PC-9 (cell line): Measurements from ENCODE around the gene POU2F3. TPM values are rescaled to one million over a fixed set of nuclear protein-coding genes. Genes with fewer than 3 reads are reported as not detected.

ENCODE experiments used
- BruUV-seq: library from RNA; stranded (reverse); fragments of 400-500 nt; replicated peaks from 2 replicates; lab custom pipeline; 2021; lab: Mats Ljungman, UMichigan
- CTCF ChIA-PET: fragments of 300-600 bp; sonication (Branson Sonifier 250); formaldehyde crosslinking; loops from one replicate; lab custom pipeline; 2022; ENCODE audit warnings: antibody characterized with exemption; lab: Charles Lee
- POLR2A ChIA-PET: fragments of 300-600 bp; sonication (Branson Sonifier 250); formaldehyde crosslinking; loops from one replicate; lab custom pipeline; 2022; ENCODE audit warnings: antibody characterized with exemption; ENCODE audit not compliant: unreplicated experiment; lab: Charles Lee
- DNase-seq, 2 experiments: peaks; one replicate each; pipeline versions ENCODE4 v3.0.0 to v3.0.0-alpha.2; 2015 to 2022; ENCODE audit warnings: mixed read lengths in 1 of 2
- H2AFZ ChIP-seq: fragments of 200-600 bp; sonication (generic); 2 replicates; pipeline ENCODE4 v1.8.1; 2017; ENCODE audit warnings: antibody characterized with exemption
- H3F3A ChIP-seq: fragments of 200-600 bp; sonication (generic); 2 replicates; pipeline ENCODE4 v1.8.1; 2017; ENCODE audit warnings: antibody characterized with exemption, mild to moderate bottlenecking, low read depth; ENCODE audit not compliant: insufficient read depth
- H3K27ac ChIP-seq: fragments of 200-600 bp; sonication (generic); 2 replicates; pipeline ENCODE4 v1.6.1; 2016; ENCODE audit warnings: mixed run types
- H3K27me3 ChIP-seq: fragments of 200-600 bp; sonication (generic); 2 replicates; pipeline ENCODE4 v1.6.1; 2016; ENCODE audit warnings: low read depth, mixed run types; ENCODE audit not compliant: insufficient read depth
- H3K36me3 ChIP-seq: fragments of 200-600 bp; sonication (generic); 2 replicates; pipeline ENCODE4 v1.6.1; 2016; ENCODE audit warnings: low read depth, mixed run types
- H3K4me1 ChIP-seq: fragments of 200-600 bp; sonication (generic); replicated peaks from 2 replicates; pipeline ENCODE4 v1.6.1; 2016; ENCODE audit warnings: mixed run types; ENCODE audit not compliant: insufficient read depth
- H3K4me2 ChIP-seq: fragments of 200-600 bp; sonication (generic); 2 replicates; pipeline ENCODE4 v1.6.1; 2017; ENCODE audit warnings: mixed run types
- H3K4me3 ChIP-seq: fragments of 200-600 bp; sonication (generic); 2 replicates; pipeline ENCODE4 v1.6.1; 2016; ENCODE audit warnings: mixed run types
- H3K79me2 ChIP-seq: fragments of 200-600 bp; sonication (generic); 2 replicates; pipeline ENCODE4 v1.6.1; 2017; ENCODE audit warnings: low read depth, mixed run types
- H3K9me2 ChIP-seq: fragments of 200-600 bp; sonication (generic); 2 replicates; pipeline ENCODE4 v1.8.1; 2017; ENCODE audit warnings: mild to moderate bottlenecking; ENCODE audit not compliant: insufficient read depth
- H3K9me3 ChIP-seq: fragments of 200-600 bp; sonication (generic); 2 replicates; pipeline ENCODE4 v1.8.1; 2016; ENCODE audit warnings: low read depth; ENCODE audit not compliant: insufficient read depth
- H4K20me1 ChIP-seq: fragments of 200-600 bp; sonication (generic); 2 replicates; pipeline ENCODE4 v1.8.1; 2017; ENCODE audit not compliant: insufficient read depth
- CTCF ChIP-seq: fragments of 200-600 bp; sonication (generic); conservative IDR thresholded peaks from 2 replicates; pipeline ENCODE4 v1.6.1; 2017; ENCODE audit warnings: mixed run types, antibody characterized with exemption, mild to moderate bottlenecking, moderate library complexity
- EZH2 ChIP-seq: fragments of 200-600 bp; sonication (generic); IDR thresholded peaks from 2 replicates; pipeline ENCODE4 v1.8.0; 2017; ENCODE audit warnings: antibody characterized with exemption, low read depth
- intact Hi-C: fragments of 100-400 bp; cut with micrococcal nuclease; formaldehyde crosslinking; loops from one replicate; pipeline ENCODE4 v1.10.0; 2022; ENCODE audit not compliant: unreplicated experiment
- total RNA-seq: library from RNA; stranded (reverse); gene quantifications from 2 replicates; pipeline ENCODE4 v1.2.3, GENCODE V29; 2021

POU2F3 gene
- total RNA-seq, 1 experiment from 2014 or later, result 2.9 TPM

- Histone ChIP-seq H3K27ac (no peak overlapping the region), H3K4me2 (no peak overlapping the region), H3K79me2 (peaks cover 4% of the 10 kb centered on the region; the same call in 1 of the 2 replicates), H3K27me3 (no peaks in the 10 kb centered on the region), H3K36me3 (0 out of 2 replicates have a peak, but pooled peaks cover 3% of the 10 kb centered on the region), H4K20me1 (0 out of 2 replicates have a peak, but pooled peaks cover 16% of the 10 kb centered on the region), H3K4me1 (no peaks in the 10 kb centered on the region), H3K4me3 (no peak overlapping the region), H2AFZ (no peak overlapping the region), H3K9me2 (no peaks in the 10 kb centered on the region), H3K9me3 (no peaks in the 10 kb centered on the region), H3F3A (peaks cover 26% of the 10 kb centered on the region; the same call in 1 of the 2 replicates)
- intact Hi-C loops, result loop anchor here (5.0 kb wide), 3 partner anchors 104 to 744 kb away; no protein-coding TSS in a partner anchor
- BruUV-seq, result no TSS peak
- ChIA-PET CTCF (no interaction called here), POLR2A (interaction anchor here (0.5 kb wide), 1 partner anchor 103 kb away, joined by 3 read pairs; no protein-coding TSS in a partner anchor)
- no peak for DNase-seq
- TF ChIP-seq CTCF (no peak), EZH2 (no peak)
Measured at GRCh38 chr11:120226714-120227113, 13.2 kb upstream of the POU2F3 start.

- no peaks in the 10 kb centered on the region for H3K9me3 ChIP-seq
- H3K79me2 ChIP-seq, result no peaks in the 10 kb centered on the region
- H3K4me2 ChIP-seq, result no peak overlapping the region
- H2AFZ ChIP-seq, result no peak overlapping the region
- no peaks in the 10 kb centered on the region for H3K4me1 ChIP-seq
- CTCF ChIA-PET, result no interaction called here
- H3F3A ChIP-seq, result peaks cover 25% of the 10 kb centered on the region; the same call in 1 of the 2 replicates
- 0 out of 2 replicates have a peak, but pooled peaks cover 12% of the 10 kb centered on the region for H4K20me1 ChIP-seq
- H3K9me2 ChIP-seq, result no peaks in the 10 kb centered on the region
- no peaks in the 10 kb centered on the region for H3K27me3 ChIP-seq
- H3K4me3 ChIP-seq, result no peak overlapping the region
- TF ChIP-seq EZH2 (no peak), CTCF (no peak)
- 0 out of 2 replicates have a peak, but pooled peaks cover 3% of the 10 kb centered on the region for H3K36me3 ChIP-seq
- no peak overlapping the region for H3K27ac ChIP-seq
- DNase-seq, result no peak
- POLR2A ChIA-PET, result interaction anchor here (0.5 kb wide), 1 partner anchor 104 kb away, joined by 3 read pairs; no protein-coding TSS in a partner anchor
- no TSS peak for BruUV-seq
- intact Hi-C loops, result loop anchor here (5.0 kb wide), 3 partner anchors 105 to 745 kb away; no protein-coding TSS in a partner anchor
Measured at GRCh38 chr11:120227228-120227852, 12.6 kb upstream of the POU2F3 start.

GRCh38 chr11:120228794-120229384 is 11.1 kb upstream of the POU2F3 start:
- Histone ChIP-seq H4K20me1 (0 out of 2 replicates have a peak, but pooled peaks cover 12% of the 10 kb centered on the region), H3K4me2 (no peak overlapping the region), H2AFZ (no peak overlapping the region), H3K4me3 (no peak overlapping the region), H3K27ac (no peak overlapping the region), H3K36me3 (0 out of 2 replicates have a peak, but pooled peaks cover 1% of the 10 kb centered on the region), H3F3A (peaks cover 17% of the 10 kb centered on the region; the same call in 1 of the 2 replicates), H3K79me2 (no peaks in the 10 kb centered on the region), H3K27me3 (no peaks in the 10 kb centered on the region), H3K9me2 (no peaks in the 10 kb centered on the region), H3K9me3 (no peaks in the 10 kb centered on the region), H3K4me1 (no peaks in the 10 kb centered on the region)
- intact Hi-C loops, result loop anchor here (1.0 to 5.0 kb wide), 4 partner anchors 57 to 747 kb away; no protein-coding TSS in a partner anchor
- no peak for DNase-seq
- CTCF ChIA-PET, result no interaction called here
- no TSS peak for BruUV-seq
- peak; percentile 31; the same call in 1 of the 2 replicates for TF ChIP-seq CTCF
- TF ChIP-seq EZH2, result no peak
- POLR2A ChIA-PET, result no interaction called here
